COLO668 (cell line): Measurements from ENCODE around the gene EFNA2.

Source experiments
- DNase-seq: peaks from one replicate; lab custom pipeline; 2025; ENCODE audit not compliant: unreplicated experiment; lab: John Stamatoyannopoulos, UW

EFNA2 gene

GRCh38 chr19:1285737-1286360 lies at the start of gene EFNA2:
EFNA2 (plus strand) TSS chr19:1285873; CDS start chr19:1286169, 296 bp downstream.
- peak; percentile 20 for DNase-seq

GRCh38 chr19:1236576-1236975 lies 49.1 kb upstream of the EFNA2 start:
- no peak for DNase-seq

GRCh38 chr19:1237027-1237659 lies 48.5 kb upstream of the EFNA2 start:
- no peak for DNase-seq

- DNase-seq: peak; percentile 44
Measured at GRCh38 chr19:1237754-1238368, 47.8 kb upstream of the EFNA2 start, which contains the start of gene CBARP. CBARP (minus strand) TSS chr19:1238005; CDS start chr19:1236100, 1,905 bp downstream.

- DNase-seq: no peak
Measured at GRCh38 chr19:1238369-1239303, 47.0 kb upstream of the EFNA2 start.

- DNase-seq: no peak
Measured at GRCh38 chr19:1239420-1239795, 46.3 kb upstream of the EFNA2 start.

GRCh38 chr19:1239796-1240737 lies 45.6 kb upstream of the EFNA2 start:
- DNase-seq: peak; percentile 94

- no peak for DNase-seq
Measured at GRCh38 chr19:1240925-1241324, 44.7 kb upstream of the EFNA2 start.

- peak; percentile 96 for DNase-seq
Measured at GRCh38 chr19:1241417-1242095, 44.1 kb upstream of the EFNA2 start, which contains the start of gene ATP5F1D. ATP5F1D (plus strand) TSS chr19:1241751; CDS start chr19:1241851, 100 bp downstream.

- peak; percentile 78 for DNase-seq
Measured at GRCh38 chr19:1243768-1244692, 41.6 kb upstream of the EFNA2 start.

- DNase-seq: peak; percentile 20
Measured at GRCh38 chr19:1244693-1245451, 40.8 kb upstream of the EFNA2 start.

- DNase-seq: peak; percentile 57
Measured at GRCh38 chr19:1245494-1246264, 40.0 kb upstream of the EFNA2 start.

- peak; percentile 70 for DNase-seq
Measured at GRCh38 chr19:1246265-1247087, 39.2 kb upstream of the EFNA2 start.

GRCh38 chr19:1247748-1248138 lies 37.9 kb upstream of the EFNA2 start:
- no peak for DNase-seq

- DNase-seq: peak; percentile 86
Measured at GRCh38 chr19:1248139-1248785, 37.4 kb upstream of the EFNA2 start, which contains the start of gene MIDN. MIDN (plus strand) TSS chr19:1248583; CDS start chr19:1250297, 1,714 bp downstream.
